H1 (cell line): ENCODE results near the gene XPNPEP2. TPM values are rescaled to one million over a fixed set of nuclear protein-coding genes. Genes with fewer than 3 reads are reported as not detected.

Experiments used
- CTCF ChIA-PET: fragments of 300-600 bp; sonication (Branson Sonifier 250); formaldehyde crosslinking; loops from one replicate; lab custom pipeline; 2021; ENCODE audit not compliant: partially characterized antibody; lab: Charles Lee
- POLR2A ChIA-PET: fragments of 300-600 bp; sonication (Branson Sonifier 250); formaldehyde crosslinking; loops from one replicate; lab custom pipeline; 2021; ENCODE audit warnings: inconsistent platforms; ENCODE audit not compliant: partially characterized antibody; lab: Charles Lee
- DNase-seq, 2 experiments: peaks; one replicate each; pipeline versions ENCODE4 v3.0.0 to v3.0.0-alpha.2; 2010 to 2022; ENCODE audit warnings: low spot score in 2 of 2, low read depth in 1 of 2, mixed read lengths in 1 of 2
- FAIRE-seq: peaks from 2 replicates; lab custom pipeline; 2011; peaks lifted over from hg19 to GRCh38; lab: Jason Lieb, UNC
- H2AFZ ChIP-seq: 2 replicates; pipeline ENCODE4 v1.8.1; 2012; ENCODE audit warnings: low read length, inconsistent platforms
- H2AK5ac ChIP-seq: 2 replicates; pipeline ENCODE4 v1.6.1; 2013; ENCODE audit warnings: low read depth, low read length
- H2BK120ac ChIP-seq: replicated peaks from 2 replicates; pipeline ENCODE3; 2013; ENCODE audit warnings: low read depth, low read length, inconsistent platforms
- H2BK12ac ChIP-seq: 2 replicates; pipeline ENCODE4 v1.6.1; 2013; ENCODE audit warnings: low read depth, low read length
- H2BK15ac ChIP-seq: 2 replicates; pipeline ENCODE4 v1.6.1; 2013; ENCODE audit warnings: low read length
- H2BK20ac ChIP-seq: 2 replicates; pipeline ENCODE4 v1.6.1; 2013; ENCODE audit warnings: low read length
- H2BK5ac ChIP-seq: 2 replicates; pipeline ENCODE4 v1.6.1; 2013; ENCODE audit warnings: low read depth, low read length
- H3K14ac ChIP-seq: 2 replicates; pipeline ENCODE4 v1.6.1; 2013; ENCODE audit warnings: inconsistent platforms; ENCODE audit not compliant: insufficient read length
- H3K18ac ChIP-seq: 2 replicates; pipeline ENCODE4 v1.6.1; 2013; ENCODE audit warnings: low read length; ENCODE audit errors: extremely low read depth
- H3K23ac ChIP-seq: 2 replicates; pipeline ENCODE4 v1.6.1; 2013; ENCODE audit warnings: inconsistent platforms; ENCODE audit not compliant: insufficient read length
- H3K23me2 ChIP-seq: 2 replicates; pipeline ENCODE4 v1.6.1; 2013; ENCODE audit warnings: low read depth, low read length
- H3K27ac ChIP-seq: 2 replicates; pipeline ENCODE4 v1.6.1; 2011; ENCODE audit warnings: low read depth, low read length, inconsistent platforms
- H3K27me3 ChIP-seq, 4 experiments: replicated peaks in 1 of 4; 1 replicate in 1 of 4; 2 replicates in 3 of 4; pipeline versions ENCODE4 v1.6.1 to v1.8.1; 2011 to 2013; ENCODE audit warnings: low read length in 3 of 4, mild to moderate bottlenecking in 3 of 4, inconsistent platforms in 2 of 4, mixed read lengths in 2 of 4, moderate library complexity in 1 of 4; ENCODE audit not compliant: control insufficient read depth in 3 of 4, insufficient read depth in 3 of 4; ENCODE audit errors: extremely low read depth in 1 of 4
- H3K36me3 ChIP-seq, 4 experiments: 2 replicates each; pipeline versions ENCODE4 v1.6.1 to v1.8.1; 2011 to 2013; ENCODE audit warnings: mild to moderate bottlenecking in 4 of 4, low read length in 3 of 4, moderate library complexity in 2 of 4, control low read depth in 1 of 4, inconsistent platforms in 1 of 4; ENCODE audit not compliant: insufficient read depth in 4 of 4, control insufficient read depth in 2 of 4
- H3K4ac ChIP-seq: replicated peaks from 2 replicates; pipeline ENCODE3; 2013; ENCODE audit warnings: low read length, low read depth, mixed read lengths, inconsistent platforms; ENCODE audit not compliant: insufficient read length
- H3K4me1 ChIP-seq, 4 experiments: replicated peaks in 1 of 4; 1 replicate in 1 of 4; 2 replicates in 3 of 4; pipeline versions ENCODE4 v1.6.1 to v1.8.1; 2011 to 2013; ENCODE audit warnings: low read length in 3 of 4, inconsistent platforms in 2 of 4, mixed read lengths in 1 of 4; ENCODE audit not compliant: insufficient read depth in 4 of 4, control insufficient read depth in 3 of 4
- H3K4me2 ChIP-seq, 2 experiments: 2 replicates each; pipeline versions ENCODE4 v1.6.1 to v1.8.1; 2011 to 2013; ENCODE audit warnings: low read depth in 2 of 2, low read length in 2 of 2, control low read depth in 1 of 2, inconsistent platforms in 1 of 2, mild to moderate bottlenecking in 1 of 2; ENCODE audit not compliant: insufficient read depth in 1 of 2
- H3K4me3 ChIP-seq, 4 experiments: fragments of 200-600, 300-600 bp in 1 of 4; sonication (generic), shearing (Covaris generic), sonication (Bioruptor Twin) in 1 of 4; 2 replicates each; pipeline versions ENCODE4 v1.5.1 to v1.8.1; 2011 to 2016; ENCODE audit warnings: low read length in 4 of 4, low read depth in 3 of 4, control low read depth in 2 of 4, inconsistent platforms in 2 of 4, mild to moderate bottlenecking in 2 of 4, mixed read lengths in 1 of 4, moderate library complexity in 1 of 4; ENCODE audit not compliant: insufficient read depth in 2 of 4; ENCODE audit errors: extremely low read depth in 1 of 4
- H3K56ac ChIP-seq: replicated peaks from 2 replicates; pipeline ENCODE3; 2013; ENCODE audit warnings: low read depth, mild to moderate bottlenecking, mixed read lengths, low read length, inconsistent platforms; ENCODE audit not compliant: insufficient read length
- H3K79me1 ChIP-seq: 2 replicates; pipeline ENCODE4 v1.6.1; 2013; ENCODE audit warnings: low read depth, low read length, control low read depth
- H3K79me2 ChIP-seq, 2 experiments: 2 replicates each; pipeline versions ENCODE4 v1.6.1 to v1.8.1; 2012 to 2013; ENCODE audit warnings: low read length in 2 of 2, mild to moderate bottlenecking in 2 of 2, inconsistent platforms in 1 of 2; ENCODE audit not compliant: insufficient read depth in 2 of 2, control insufficient read depth in 1 of 2
- H3K9ac ChIP-seq, 4 experiments: replicated peaks in 1 of 4; 1 replicate in 1 of 4; 2 replicates in 3 of 4; pipeline versions ENCODE4 v1.6.1 to v1.8.1; 2011 to 2013; ENCODE audit warnings: low read depth in 3 of 4, low read length in 3 of 4, control low read depth in 2 of 4, mild to moderate bottlenecking in 2 of 4, moderate library complexity in 2 of 4, inconsistent platforms in 1 of 4; ENCODE audit errors: extremely low read depth in 1 of 4
- H3K9me3 ChIP-seq, 2 experiments: 2 replicates each; pipeline versions ENCODE4 v1.6.1 to v1.8.1; 2012 to 2013; ENCODE audit warnings: mild to moderate bottlenecking in 2 of 2, moderate library complexity in 2 of 2, control low read depth in 1 of 2, inconsistent platforms in 1 of 2, low read depth in 1 of 2, low read length in 1 of 2, mixed read lengths in 1 of 2; ENCODE audit not compliant: insufficient read depth in 2 of 2
- H4K20me1 ChIP-seq, 2 experiments: replicated peaks in 1 of 2; 2 replicates each; pipeline versions ENCODE3 to v1.8.1; 2011 to 2013; ENCODE audit warnings: inconsistent platforms in 2 of 2, low read length in 2 of 2, mild to moderate bottlenecking in 1 of 2; ENCODE audit not compliant: insufficient read depth in 2 of 2, control insufficient read depth in 1 of 2
- H4K5ac ChIP-seq: 2 replicates; pipeline ENCODE4 v1.6.1; 2013; ENCODE audit warnings: low read length, low read depth, mixed read lengths, inconsistent platforms; ENCODE audit not compliant: insufficient read length
- H4K8ac ChIP-seq: 2 replicates; pipeline ENCODE4 v1.8.0; 2013; ENCODE audit warnings: mild to moderate bottlenecking, moderate library complexity, low read length, inconsistent platforms; ENCODE audit not compliant: insufficient read depth; ENCODE audit errors: extremely low read depth
- H4K91ac ChIP-seq: replicated peaks from 2 replicates; pipeline ENCODE3; 2013; ENCODE audit warnings: low read length, mixed read lengths, inconsistent platforms; ENCODE audit not compliant: insufficient read length
- CBX5 ChIP-seq: fragments of 300-800, 300-1000 bp; sonication (generic); IDR thresholded peaks from 2 replicates; pipeline ENCODE4 v1.7.1; 2016; ENCODE audit warnings: antibody characterized with exemption, low read length, low read depth
- EZH2 ChIP-seq: fragments of 200-600 bp; sonication (generic); IDR thresholded peaks from 2 replicates; pipeline ENCODE4 v1.7.1; 2012; ENCODE audit warnings: low read depth, mild to moderate bottlenecking, moderate library complexity, low read length, inconsistent platforms; ENCODE audit not compliant: severe bottlenecking
- GABPA ChIP-seq: IDR thresholded peaks from 2 replicates; pipeline ENCODE4 v1.6.1; 2011; ENCODE audit warnings: mild to moderate bottlenecking, low read length, moderate library complexity, borderline replicate concordance; ENCODE audit not compliant: insufficient read depth
- HDAC6 ChIP-seq: IDR thresholded peaks from one replicate; pipeline ENCODE4 v1.7.1; 2012; ENCODE audit warnings: low read depth, mild to moderate bottlenecking, inconsistent platforms, low read length, moderate library complexity
- JUN ChIP-seq: IDR thresholded peaks from 2 replicates; pipeline ENCODE4 v1.6.1; 2011; ENCODE audit warnings: low read depth, mild to moderate bottlenecking, improper control_type of control experiment, low read length
- MAX ChIP-seq: IDR thresholded peaks from 2 replicates; pipeline ENCODE4 v1.6.1; 2012; ENCODE audit warnings: inconsistent platforms
- NRF1 ChIP-seq: IDR thresholded peaks from 2 replicates; pipeline ENCODE4 v1.6.1; 2011; ENCODE audit warnings: mild to moderate bottlenecking, low read depth, low read length, improper control_type of control experiment
- SAP30 ChIP-seq: fragments of 300-600 bp; sonication (generic); IDR thresholded peaks from 2 replicates; pipeline ENCODE4 v1.7.1; 2012; ENCODE audit warnings: low read length, moderate library complexity, mild to moderate bottlenecking, inconsistent platforms; ENCODE audit not compliant: insufficient read depth, insufficient replicate concordance
- SP1 ChIP-seq: IDR thresholded peaks from 2 replicates; pipeline ENCODE4 v1.6.1; 2011; ENCODE audit warnings: low read depth, low read length
- SP2 ChIP-seq: IDR thresholded peaks from 2 replicates; pipeline ENCODE4 v1.6.1; 2012; ENCODE audit warnings: mild to moderate bottlenecking, low read length, inconsistent platforms
- TAF1 ChIP-seq: IDR thresholded peaks from 2 replicates; pipeline ENCODE4 v1.6.1; 2011; ENCODE audit warnings: mild to moderate bottlenecking, low read depth, low read length
- YY1 ChIP-seq: IDR thresholded peaks from 2 replicates; pipeline ENCODE4 v1.6.1; 2011; ENCODE audit warnings: low read depth, mild to moderate bottlenecking, low read length
- WGBS, 2 experiments: shearing (Covaris generic) in 1 of 2; methylation state at CpG; one replicate each; pipeline versions ENCODE4 v1.1.6 to v1.1.7; 2013 to 2015; ENCODE audit warnings: low lambda C conversion rate in 2 of 2, mixed read lengths in 2 of 2, inconsistent platforms in 1 of 2, low coverage in 1 of 2, missing lambda C conversion rate in 1 of 2; ENCODE audit not compliant: insufficient replicate concordance in 2 of 2, insufficient coverage in 1 of 2, insufficient read length in 1 of 2; ENCODE audit errors: extremely low coverage in 1 of 2, missing lambda C conversion rate in 1 of 2; 5-methylcytosine and 5-hydroxymethylcytosine counted together
- polyA plus RNA-seq, 7 experiments: library from polyadenylated mRNA; depleted of rRNA in 3 of 7; stranded (reverse) in 5 of 7; unstranded in 2 of 7; fragments of >200 nt in 5 of 7; fragments of 200-250 nt in 2 of 7; gene quantifications; 1 replicate in 5 of 7; 2 replicates in 1 of 7; 4 replicates in 1 of 7; pipeline versions ENCODE4 v1.2.1 to v1.2.3, GENCODE V29; 2011 to 2013; ENCODE audit warnings: missing spikeins in 2 of 7, mixed read lengths in 2 of 7
- total RNA-seq: library from RNA; stranded (reverse); fragmentation: NEBNext Ultra II Directional; extraction: Animal tissue kit (Norgen Biotek cat#: 25700); gene quantifications from 2 replicates; pipeline ENCODE4 v1.2.1, GENCODE V29; 2021
- TF ChIP-seq, protein P1 (sequence below): IDR thresholded peaks from 2 replicates; pipeline ENCODE4 v1.6.1; 2012; ENCODE audit warnings: low read length, inconsistent platforms

Gene XPNPEP2
- total and polyA plus RNA-seq, 2 of the 8 experiments (the other 6 are each of a cell fraction or from before 2014, with no cell fraction given): 0.27 TPM; not detected in 1

DNA sequence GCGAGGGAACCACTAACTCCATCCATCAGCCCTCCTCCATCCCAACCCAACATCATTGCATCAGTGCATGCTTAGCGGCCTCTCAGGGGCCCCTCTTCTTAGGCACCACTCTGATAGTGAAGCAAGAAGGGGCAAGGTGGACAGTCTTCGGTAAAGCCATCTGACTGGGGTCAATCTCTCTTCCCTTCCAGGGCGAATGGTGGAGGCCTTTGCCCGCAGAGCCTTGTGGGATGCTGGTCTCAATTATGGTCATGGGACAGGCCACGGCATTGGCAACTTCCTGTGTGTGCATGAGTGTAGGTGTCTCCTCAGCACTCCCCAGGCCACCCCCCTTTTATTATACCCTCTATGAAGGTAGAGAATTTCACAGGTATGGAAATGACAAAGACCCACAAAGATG is 22.2 kb downstream of the XPNPEP2 start:
- Histone ChIP-seq H2BK120ac (no peak overlapping the region), H3K79me1 (no peaks in the 10 kb centered on the region), H3K4ac (no peak overlapping the region), H2AFZ (no peak overlapping the region), H3K79me2 (no peaks in the 10 kb centered on the region), H3K18ac (no peak overlapping the region), H3K23me2 (no peaks in the 10 kb centered on the region), H3K4me1 (no peaks in the 10 kb centered on the region), H2BK12ac (no peak overlapping the region), H3K56ac (no peak overlapping the region), H3K36me3 (no peaks in the 10 kb centered on the region), H3K4me2 (no peak overlapping the region), H3K27ac (no peak overlapping the region), H4K5ac (no peak overlapping the region), H2AK5ac (no peak overlapping the region), H3K9ac (no peak overlapping the region), H3K9me3 (no peaks in the 10 kb centered on the region), H2BK5ac (no peak overlapping the region), H2BK15ac (no peak overlapping the region), H2BK20ac (no peak overlapping the region), H3K4me3 (no peak overlapping the region), H4K8ac (no peak overlapping the region), H3K14ac (no peak overlapping the region), H4K91ac (no peak overlapping the region), H4K20me1 (no peaks in the 10 kb centered on the region), H3K23ac (no peak overlapping the region), H3K27me3 (no peaks in the 10 kb centered on the region)
- ChIA-PET CTCF (no interaction called here), POLR2A (no interaction called here)
- 89% methylated on average over 5 of the region's 6 CpGs; no CpG with 5 or more reads in 1 of the 2 experiments for WGBS, 2 experiments
- DNase-seq: no peak
- FAIRE-seq: no peak
- TF ChIP-seq CBX5 (no peak), EZH2 (no peak), SAP30 (no peak), TAF1 (no peak), SP2 (no peak), GABPA (no peak), SP1 (no peak), JUN (no peak), YY1 (no peak), NRF1 (no peak), HDAC6 (no peak), MAX (no peak)
- TF ChIP-seq, protein P1, sequence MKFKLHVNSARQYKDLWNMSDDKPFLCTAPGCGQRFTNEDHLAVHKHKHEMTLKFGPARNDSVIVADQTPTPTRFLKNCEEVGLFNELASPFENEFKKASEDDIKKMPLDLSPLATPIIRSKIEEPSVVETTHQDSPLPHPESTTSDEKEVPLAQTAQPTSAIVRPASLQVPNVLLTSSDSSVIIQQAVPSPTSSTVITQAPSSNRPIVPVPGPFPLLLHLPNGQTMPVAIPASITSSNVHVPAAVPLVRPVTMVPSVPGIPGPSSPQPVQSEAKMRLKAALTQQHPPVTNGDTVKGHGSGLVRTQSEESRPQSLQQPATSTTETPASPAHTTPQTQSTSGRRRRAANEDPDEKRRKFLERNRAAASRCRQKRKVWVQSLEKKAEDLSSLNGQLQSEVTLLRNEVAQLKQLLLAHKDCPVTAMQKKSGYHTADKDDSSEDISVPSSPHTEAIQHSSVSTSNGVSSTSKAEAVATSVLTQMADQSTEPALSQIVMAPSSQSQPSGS: no peak
